ENCODE results near the gene NABP2.

DNA sequence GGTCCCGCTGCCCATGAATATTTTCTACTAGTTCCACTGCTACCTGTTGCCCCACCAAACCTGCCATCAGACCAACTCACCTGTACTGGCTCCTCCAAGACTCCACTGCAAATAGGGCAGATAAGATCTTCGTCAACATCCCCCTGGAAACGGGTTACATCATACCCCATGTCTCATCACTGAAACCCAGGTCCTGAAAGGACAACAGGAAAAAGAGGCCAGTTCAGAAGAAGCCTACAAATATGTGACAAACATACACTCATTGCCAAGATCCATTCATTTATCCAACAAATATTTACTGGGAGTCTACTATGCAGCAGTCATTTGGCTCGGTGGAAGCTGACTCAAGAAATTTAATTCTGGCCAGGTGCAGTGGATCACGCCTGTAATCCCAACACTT is 10.3 kb upstream of the NABP2 start:
- TF ChIP-seq RFX5 (IDR thresholded peaks at IDR 0.05) (no peak), CEBPB (IDR thresholded peaks at IDR 0.05) (no peak), HDAC2 (IDR thresholded peaks at IDR 0.05) (no peak), POLR2AphosphoS2 (conservative IDR thresholded peaks at IDR 0.05; ENCODE audit: low read length) (no peak), JUN (IDR thresholded peaks at IDR 0.05) (no peak), POLR2A (IDR thresholded peaks at IDR 0.05; ENCODE audit: low read length) (no peak), SMC3 (IDR thresholded peaks at IDR 0.05) (no peak), CBX8 (IDR thresholded peaks at IDR 0.05) (no peak), HMGXB4 (CRISPR knock-in tag; IDR thresholded peaks at IDR 0.05; ENCODE audit: borderline replicate concordance) (no peak), RCOR1 (IDR thresholded peaks at IDR 0.05; ENCODE audit: low read depth, low read length) (no peak)
- TF ChIP-seq, protein P1, sequence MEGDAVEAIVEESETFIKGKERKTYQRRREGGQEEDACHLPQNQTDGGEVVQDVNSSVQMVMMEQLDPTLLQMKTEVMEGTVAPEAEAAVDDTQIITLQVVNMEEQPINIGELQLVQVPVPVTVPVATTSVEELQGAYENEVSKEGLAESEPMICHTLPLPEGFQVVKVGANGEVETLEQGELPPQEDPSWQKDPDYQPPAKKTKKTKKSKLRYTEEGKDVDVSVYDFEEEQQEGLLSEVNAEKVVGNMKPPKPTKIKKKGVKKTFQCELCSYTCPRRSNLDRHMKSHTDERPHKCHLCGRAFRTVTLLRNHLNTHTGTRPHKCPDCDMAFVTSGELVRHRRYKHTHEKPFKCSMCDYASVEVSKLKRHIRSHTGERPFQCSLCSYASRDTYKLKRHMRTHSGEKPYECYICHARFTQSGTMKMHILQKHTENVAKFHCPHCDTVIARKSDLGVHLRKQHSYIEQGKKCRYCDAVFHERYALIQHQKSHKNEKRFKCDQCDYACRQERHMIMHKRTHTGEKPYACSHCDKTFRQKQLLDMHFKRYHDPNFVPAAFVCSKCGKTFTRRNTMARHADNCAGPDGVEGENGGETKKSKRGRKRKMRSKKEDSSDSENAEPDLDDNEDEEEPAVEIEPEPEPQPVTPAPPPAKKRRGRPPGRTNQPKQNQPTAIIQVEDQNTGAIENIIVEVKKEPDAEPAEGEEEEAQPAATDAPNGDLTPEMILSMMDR (IDR thresholded peaks at IDR 0.05) = no peak
